GM19240 (cell line): ENCODE results near the gene KRTAP5-11.
"Not testable (repeated sequence)": the region's sequence is repeated elsewhere in the genome, so short reads cannot be mapped to it uniquely, and the experiment has no call there.

Experiments
- DNase-seq: peaks from one replicate; pipeline ENCODE4 v3.0.0; 2011; ENCODE audit warnings: low spot score; ENCODE audit not compliant: insufficient read length

The KRTAP5-11 gene

DNA sequence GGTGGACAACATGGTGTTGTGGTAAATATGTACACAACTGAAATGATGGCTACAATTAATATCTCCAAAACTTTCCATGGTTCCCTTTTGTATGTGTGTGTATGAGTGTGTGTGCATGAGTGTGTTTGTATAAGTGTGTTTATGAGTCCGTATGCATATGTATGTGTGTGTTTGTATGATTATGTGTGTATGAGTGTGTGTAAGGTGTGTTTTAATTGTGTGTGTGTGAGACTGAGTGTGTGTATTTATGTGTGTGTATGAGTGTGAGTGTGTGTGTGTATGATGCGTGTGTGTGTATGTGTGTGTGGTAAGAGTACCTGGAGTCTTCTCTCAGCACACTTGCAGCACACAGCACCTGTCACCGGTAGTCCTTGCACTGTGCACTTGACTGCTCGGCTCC, 26.7 kb downstream of the KRTAP5-11 start:
- DNase-seq = no peak

DNA sequence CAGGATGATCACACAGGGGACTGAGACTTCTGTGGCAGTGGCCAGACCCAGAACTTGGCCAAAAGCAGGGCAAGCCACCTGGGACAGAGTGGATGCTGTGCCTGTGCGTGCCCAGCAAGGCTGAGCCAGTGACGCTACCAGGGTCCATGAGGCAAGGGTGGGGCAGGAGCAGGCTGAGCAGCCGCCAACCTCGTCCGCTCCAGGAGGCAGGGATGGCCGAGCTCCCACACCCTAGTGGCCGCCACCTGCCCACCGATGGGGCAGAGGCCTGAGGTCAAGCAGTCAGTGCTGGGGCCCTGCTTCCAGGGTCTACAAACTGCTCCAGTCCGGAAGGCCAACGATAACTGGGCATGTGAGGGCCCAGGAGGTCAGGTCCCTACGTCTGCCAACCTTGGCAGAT, 27.2 kb downstream of the KRTAP5-11 start:
- DNase-seq = no peak

DNA sequence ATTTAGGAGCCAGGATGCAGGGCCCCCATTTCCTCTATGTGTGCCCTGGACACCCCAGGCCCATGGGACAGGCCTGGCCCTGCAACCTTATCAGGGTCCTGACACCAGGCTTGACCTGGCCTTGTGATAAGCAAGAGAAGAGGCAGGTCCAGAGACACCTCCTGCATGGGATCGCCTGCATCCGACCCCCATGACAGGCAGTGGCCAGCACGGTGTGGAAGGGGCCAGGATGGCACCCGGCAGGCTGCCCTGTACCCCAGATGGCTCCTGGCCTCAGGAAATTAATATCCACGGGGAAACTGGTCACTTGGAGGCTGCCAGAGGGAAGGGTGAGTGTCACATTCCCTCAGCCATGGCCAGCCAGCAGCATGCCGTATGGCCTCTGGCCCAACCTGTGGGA, 27.7 kb downstream of the KRTAP5-11 start:
- no peak for DNase-seq

DNA sequence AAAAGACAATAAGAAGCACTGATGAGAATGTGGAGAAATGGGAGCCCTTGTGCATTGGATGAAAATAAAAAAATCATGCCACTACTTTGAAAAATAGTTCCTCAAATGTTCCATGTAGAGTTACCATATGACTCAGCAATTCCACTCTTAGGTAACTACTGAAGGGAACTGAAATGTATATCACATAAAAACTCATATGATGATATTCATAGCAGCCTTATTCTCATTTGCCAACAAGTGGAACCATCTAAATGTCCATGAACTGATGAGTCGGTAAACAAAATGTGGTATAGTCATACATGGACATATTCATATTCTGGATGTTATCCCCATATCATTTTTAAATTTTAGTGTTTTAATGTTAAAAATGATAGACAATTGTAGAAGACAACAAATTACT, 31.0 kb downstream of the KRTAP5-11 start:
- DNase-seq = no peak

DNA sequence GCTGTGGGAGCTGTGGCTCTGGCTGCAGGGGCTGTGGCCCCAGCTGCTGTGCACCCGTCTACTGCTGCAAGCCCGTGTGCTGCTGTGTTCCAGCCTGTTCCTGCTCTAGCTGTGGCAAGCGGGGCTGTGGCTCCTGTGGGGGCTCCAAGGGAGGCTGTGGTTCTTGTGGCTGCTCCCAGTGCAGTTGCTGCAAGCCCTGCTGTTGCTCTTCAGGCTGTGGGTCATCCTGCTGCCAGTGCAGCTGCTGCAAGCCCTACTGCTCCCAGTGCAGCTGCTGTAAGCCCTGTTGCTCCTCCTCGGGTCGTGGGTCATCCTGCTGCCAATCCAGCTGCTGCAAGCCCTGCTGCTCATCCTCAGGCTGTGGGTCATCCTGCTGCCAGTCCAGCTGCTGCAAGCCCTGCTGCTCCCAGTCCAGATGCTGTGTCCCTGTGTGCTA, 33.9 kb downstream of the KRTAP5-11 start:
- no peak for DNase-seq

DNA sequence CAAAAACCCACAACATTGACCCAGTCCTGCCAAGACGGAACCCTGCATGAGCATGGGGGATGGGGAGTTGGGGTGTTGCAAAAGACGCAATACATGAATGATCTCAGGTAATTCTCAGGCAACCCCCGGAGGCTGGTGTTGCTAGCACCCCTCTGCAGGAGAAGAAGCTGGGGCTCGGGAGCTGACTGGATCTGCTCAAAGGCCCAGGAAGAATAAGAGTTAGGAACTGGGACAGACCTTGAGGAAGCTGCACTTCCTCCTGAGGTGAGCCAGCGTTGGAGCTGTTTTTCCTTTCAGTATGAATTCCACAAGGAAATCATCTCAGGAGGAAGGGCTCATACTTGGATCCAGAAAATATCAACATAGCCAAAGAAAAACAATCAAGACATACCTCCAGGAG, 34.6 kb downstream of the KRTAP5-11 start, which contains the start of gene KRTAP5-9:
Gene KRTAP5-9 (plus strand): TSS at position 301 of the 400 bp plus-strand sequence. CDS start 238 bp downstream, outside the sequence.
- no peak for DNase-seq

DNA sequence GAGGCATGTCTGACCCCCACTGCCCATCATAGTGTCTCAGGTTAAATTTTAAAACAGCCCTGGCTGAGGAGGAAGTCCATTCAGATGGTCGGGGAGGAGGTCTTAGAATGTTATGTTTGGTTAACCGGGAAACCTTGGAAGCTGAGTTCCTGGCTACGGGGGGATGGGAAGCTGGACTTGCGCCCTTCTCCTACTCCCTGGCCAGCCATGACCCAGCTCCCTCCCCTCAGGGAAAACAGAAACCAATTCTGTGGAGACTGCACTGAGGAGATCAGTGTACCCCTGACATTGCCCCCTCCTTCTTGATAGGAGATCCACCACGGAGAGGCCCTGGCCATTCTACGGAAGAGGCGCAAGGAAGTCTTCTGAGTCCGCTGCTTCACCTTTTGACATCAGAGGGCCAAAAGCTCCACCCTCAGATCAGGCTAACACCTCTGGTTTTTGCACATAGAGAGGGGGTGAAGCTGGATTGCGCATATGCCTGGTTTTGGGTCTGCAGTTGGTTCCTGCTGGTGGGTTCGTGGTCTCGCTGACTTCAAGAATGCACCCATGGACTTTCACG, 37.2 kb downstream of the KRTAP5-11 start:
- DNase-seq = no peak

DNA sequence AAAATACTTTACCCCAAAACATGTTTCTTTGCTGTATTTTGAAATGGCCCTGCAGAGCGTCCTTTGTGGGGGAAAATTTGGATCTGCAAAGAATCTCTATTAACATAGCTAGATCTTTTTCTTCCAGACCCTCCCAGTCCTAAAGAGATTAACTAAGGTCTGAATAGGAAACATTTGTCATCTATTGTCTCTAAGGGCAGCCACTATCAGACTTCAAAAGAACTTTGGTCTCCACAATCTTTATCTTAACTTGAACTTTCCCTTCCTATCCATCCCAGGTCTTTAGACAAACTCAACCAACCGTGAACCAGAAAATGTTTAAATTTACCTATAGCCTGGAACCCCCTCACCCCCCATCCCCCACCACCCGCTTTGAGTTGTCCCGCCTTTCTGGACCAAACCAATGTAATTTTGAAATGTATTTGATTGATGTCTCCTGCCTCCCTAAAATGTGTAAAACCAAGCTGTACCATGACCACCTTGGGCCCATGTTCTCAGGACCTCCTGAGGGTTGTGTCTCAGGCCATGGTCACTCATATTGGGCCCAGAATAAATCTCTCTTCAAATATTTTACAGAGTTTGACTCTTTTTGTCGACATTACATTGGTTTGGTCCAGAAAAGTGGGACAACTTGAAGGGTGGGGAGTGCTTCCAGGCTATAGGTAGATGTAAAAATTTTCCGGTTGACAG, 38.0 kb downstream of the KRTAP5-11 start:
- DNase-seq = no peak

DNA sequence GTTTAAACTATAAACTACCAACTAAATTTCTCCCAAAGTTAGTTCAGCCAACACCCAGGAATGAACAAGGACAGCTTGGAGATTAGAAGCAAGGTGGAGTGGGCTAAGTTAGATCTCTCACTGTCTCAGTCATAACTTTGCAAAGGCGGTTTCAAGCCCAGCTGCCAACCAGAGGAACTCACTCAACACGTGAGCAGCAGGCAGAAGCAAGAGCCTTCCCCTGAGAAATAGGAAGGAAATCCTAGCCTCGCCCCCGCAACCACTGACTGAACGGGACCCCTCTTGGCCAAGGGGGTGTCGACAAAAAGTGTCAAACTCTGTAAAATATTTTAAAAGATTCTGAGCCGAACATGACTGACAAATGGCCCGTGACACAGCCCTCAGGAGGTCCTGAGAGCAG, 38.8 kb downstream of the KRTAP5-11 start:
- no peak for DNase-seq

DNA sequence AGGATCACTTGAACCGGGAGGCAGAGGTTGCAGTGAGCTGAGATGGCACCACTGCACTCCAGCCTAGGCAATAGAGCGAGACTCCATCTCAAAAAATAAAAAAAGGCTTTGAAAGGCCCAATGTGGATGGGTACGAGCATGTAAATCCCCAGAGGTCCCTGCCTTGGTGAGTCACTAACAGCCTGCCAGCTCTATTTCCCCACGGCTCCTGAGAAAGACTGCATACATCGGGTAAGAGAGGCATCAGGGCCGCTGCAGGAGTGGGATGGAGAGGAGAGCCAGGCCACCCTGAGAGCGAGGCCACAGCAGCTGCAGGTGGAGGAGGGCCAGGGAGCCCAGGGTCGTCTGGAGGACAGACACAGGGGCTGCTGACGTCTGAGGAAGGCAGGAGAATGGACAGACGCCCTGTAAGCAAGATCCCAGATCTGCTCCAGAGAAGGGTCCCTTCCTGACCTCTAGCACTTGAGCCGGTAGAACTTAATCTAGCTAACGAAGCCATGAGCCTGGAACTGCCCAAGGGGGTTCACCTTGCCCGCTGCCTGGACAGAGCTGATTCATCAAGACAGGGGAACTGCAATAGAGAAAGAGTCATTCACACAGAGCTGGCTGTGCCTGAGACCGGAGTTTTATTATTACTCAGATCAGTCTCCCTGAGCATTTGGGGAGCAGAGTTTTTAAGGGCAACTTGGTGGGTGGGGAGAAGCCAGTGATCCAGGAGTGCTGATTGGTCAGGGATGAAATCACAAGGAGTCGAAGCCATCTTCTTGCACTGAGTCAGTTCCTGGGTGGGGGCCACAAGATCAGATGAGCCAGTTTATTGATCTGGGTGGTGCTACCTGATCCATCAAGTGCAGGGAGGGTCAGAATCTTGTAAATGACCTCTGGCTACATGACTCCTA, 39.5 kb downstream of the KRTAP5-11 start:
- no peak for DNase-seq

DNA sequence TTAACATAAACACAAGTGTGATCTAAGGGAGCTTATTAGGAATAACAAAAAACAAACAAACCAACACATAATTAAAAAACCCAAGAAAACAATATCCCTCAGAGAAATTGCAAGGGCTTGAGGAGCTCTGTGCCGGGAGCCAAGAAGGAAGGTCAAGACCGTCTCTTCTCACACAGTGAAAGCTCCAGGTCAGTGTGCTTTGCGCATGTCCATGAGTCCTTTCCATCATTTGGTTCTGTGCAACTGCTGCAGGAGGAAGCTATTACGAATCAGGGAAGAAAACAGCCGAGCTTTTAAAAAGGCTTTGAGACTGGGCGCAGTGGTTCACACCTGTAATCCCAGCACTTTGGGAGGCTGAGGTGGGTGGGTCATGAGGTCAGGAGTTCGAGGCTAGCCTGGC, 40.3 kb downstream of the KRTAP5-11 start:
- DNase-seq = no peak

DNA sequence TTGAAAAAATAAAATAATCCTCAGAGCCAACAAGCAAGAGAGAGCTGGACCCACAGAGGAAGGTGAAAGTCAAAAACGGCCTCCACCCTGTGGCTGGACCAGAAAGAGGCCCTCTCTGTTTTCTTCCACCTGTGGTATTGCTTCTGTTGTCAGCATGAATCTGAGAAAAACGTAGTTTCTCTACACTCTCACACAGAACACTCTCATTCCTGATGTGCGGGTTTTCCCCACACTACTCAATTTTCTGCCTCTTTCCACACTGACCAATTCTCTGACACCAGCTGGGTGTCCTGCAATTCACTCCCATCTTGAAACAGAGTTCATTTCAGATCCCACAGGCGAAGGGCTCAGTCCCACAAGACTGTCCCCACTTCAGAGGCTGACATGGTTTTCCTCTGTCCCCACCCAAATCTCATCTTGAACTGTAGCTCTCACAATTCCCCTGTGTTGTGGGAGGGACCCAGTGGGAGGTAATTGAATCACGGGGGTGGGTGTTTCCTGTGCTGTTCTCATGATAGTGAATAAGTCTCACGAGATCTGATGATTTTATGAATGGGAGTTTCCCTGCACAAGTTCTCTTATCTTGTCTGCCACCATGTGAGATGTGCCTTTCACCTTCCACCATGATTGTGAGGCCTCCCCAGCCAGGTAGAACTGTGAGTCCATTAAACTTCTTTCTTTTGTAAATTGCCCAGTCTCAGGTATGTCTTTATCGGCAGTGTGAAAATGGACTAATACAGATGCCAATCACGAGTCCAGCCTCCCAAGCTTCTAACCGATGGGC, 42.0 kb downstream of the KRTAP5-11 start:
- not testable (repeated sequence) for DNase-seq

DNA sequence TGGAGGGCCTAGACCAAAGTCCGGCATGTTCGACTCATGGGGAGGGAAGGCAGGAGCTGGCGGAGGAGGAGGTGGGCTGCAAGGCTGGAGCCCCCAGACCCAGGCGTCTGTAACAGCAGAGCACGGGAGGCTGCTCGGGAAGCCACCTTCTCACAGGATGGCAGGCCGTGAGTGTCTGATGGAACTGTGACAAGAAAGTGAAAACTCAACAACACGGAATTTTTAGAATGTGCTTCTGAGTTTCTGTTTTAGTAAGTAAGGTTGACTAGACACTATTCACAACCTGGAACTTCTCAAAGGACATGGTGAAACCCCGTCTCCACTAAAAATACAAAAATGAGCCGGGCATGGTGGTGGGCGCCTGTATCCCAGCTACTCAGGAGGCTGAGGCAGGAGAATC, 42.7 kb downstream of the KRTAP5-11 start:
- not testable (repeated sequence) for DNase-seq

DNA sequence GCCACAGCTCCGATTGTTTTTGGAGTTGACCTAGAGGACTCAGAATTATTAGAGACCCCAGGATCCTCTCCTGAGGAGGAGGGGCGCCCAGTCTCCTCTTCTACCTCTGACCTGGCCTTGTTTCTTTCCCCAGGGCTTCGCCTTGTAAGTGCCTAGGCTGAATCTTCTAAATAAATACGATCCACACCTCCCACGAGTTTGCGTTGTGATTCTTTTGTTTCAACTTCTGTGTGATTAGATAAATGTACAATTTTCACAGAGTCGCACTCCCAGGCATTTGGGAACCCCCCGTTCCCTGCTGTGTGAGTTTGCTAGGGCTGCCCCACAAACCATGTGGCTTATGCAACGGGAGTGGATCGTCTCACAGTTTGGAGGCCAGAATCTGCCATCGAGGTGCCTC, 43.7 kb downstream of the KRTAP5-11 start:
- no peak for DNase-seq

DNA sequence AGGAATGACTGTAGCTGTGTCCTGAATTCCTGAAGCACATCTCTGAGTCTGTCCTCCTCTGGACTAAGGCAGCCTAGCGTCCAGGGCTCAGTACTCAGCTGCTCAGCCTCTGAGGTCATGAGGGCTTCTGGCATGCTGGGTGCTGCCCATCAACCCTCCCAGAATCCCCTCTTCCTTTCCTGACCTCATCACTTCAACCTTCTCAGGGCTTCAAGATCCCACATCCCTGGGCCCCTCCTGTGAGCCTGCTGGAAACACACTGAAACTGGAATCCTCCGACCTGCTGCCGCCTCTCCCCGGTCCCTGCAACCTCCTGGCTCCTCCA, 44.0 kb downstream of the KRTAP5-11 start:
- DNase-seq = no peak

DNA sequence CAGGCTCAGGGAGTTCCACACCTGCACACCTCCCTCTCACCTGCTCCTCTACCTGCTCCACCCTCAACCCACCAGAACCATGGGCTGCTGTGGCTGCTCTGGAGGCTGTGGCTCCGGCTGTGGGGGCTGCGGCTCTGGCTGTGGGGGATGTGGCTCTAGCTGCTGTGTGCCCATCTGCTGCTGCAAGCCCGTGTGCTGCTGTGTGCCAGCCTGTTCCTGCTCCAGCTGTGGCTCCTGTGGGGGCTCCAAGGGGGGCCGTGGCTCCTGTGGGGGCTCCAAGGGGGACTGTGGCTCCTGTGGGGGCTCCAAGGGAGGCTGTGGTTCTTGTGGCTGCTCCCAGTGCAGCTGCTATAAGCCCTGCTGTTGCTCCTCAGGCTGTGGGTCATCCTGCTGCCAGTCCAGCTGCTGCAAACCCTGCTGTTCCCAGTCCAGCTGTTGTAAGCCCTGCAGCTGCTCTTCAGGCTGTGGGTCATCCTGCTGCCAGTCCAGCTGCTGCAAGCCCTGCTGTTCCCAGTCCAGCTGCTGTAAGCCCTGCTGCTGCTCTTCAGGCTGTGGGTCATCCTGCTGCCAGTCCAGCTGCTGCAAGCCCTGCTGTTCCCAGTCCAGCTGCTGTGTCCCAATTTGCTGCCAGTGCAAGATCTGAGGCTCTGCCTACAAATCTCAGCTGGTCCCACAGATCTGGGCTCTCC, 44.6 kb downstream of the KRTAP5-11 start, which contains the start of gene KRTAP5-8:
Gene KRTAP5-8 (plus strand): TSS at position 49 of the 689 bp plus-strand sequence. CDS start 31 bp downstream, at position 80.
- not testable (repeated sequence) for DNase-seq

DNA sequence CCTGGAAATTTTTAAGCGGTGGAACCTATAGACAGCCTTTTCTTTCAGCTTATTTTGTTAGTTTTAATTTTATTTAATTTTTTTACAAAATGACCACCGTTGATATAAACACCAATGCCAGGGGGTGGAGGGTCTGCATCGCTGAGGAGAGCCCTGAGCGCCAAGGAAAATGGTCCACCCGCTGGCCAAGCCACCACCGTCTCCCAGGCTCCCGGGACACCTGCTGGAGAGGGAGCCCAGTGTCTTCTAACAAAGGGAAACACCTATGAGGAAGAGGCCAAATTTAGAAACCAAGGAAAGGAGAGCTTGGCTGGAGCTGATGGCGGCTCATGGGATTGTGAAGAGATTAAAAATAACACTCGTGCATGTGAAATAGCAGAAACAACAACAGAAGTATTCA, 45.1 kb downstream of the KRTAP5-11 start:
- DNase-seq = no peak

DNA sequence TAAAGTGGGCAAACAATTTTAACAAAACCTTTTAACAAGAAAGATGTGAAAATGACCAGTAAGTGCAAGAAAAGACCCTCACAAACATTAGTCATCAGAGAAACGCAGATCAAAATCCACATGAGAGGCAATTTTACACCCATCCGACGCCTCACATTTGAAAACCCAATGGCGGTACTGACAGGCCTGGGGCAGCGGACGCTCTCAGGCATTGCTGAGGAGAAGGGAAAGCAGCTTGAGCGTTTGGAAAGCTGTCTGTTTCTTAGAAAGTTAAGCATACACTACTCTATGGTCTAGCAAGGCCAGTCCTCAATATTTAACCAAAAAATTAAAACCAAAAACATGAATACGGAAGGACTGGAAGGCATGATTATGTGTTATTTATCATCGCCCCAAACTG, 46.9 kb downstream of the KRTAP5-11 start:
- no peak for DNase-seq

DNA sequence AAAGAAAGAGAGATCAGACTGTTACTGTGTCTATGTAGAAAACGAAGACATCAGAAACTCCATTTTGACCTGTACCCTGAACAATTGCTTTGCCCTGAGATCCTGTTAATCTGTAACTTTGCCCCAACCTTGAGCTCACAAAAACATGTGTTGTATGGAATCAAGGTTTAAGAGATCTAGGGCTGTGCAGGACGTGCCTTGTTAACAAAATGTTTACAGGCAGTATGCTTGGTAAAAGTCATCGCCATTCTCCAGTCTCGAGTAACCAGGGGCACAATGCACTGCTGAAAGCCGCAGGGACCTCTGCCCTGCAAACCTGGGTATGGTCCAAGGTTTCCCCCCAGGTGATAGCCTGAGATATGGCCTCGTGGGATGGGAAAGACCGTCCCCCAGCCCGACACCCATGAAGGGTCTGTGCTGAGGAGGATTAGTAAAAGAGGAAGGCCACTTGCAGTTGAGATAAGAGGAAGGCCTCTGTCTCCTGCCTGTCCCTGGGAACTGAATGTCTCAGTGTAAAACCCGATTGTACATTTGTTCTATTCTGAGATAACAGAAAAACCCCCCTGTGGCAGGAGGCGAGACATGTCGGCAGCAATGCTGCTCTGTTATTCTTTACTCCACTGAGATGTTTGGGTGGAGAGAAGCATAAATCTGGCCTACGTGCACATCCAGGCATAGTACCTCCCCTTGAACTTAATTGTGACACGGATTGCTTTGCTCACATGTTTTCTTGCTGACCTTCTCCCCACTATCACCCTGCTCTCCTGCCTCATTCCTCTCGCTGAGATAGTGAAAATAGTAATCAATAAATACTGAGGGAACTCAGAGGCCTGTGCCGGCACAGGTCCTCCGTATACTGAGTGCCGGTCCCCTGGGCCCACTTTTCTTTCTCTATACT, 47.7 kb downstream of the KRTAP5-11 start:
- not testable (repeated sequence) for DNase-seq
